ENCODE measurements around the gene CFAP57. TPM values are rescaled to one million over a fixed set of nuclear protein-coding genes. Genes with fewer than 3 reads are reported as not detected.

CFAP57 gene
- total RNA-seq, 1 donor: 0.45 TPM

- no peak for DNase-seq (ENCODE audit: low read depth)
- TF ChIP-seq CTCF (IDR thresholded peaks at IDR 0.05; ENCODE audit: insufficient read depth, low read length): no peak
- H3K4me3 ChIP-seq (ENCODE audit: low read depth, low read length): no peak within 1 kb of the TSS
These were observed 97.7 kb downstream of the CFAP57 start, which contains the start of gene TMEM125 for GRCh38 chr1:43269627-43270375. TMEM125 (plus strand) TSS chr1:43269983; CDS start chr1:43272723, 2,740 bp downstream.

- TF ChIP-seq CTCF (IDR thresholded peaks at IDR 0.05; ENCODE audit: insufficient read depth, low read length): no peak
- no peak overlapping the region for H3K4me3 ChIP-seq (ENCODE audit: low read depth, low read length)
- DNase-seq (ENCODE audit: low read depth): no peak
These were observed 98.4 kb downstream of the CFAP57 start for GRCh38 chr1:43270421-43271095.

DNA sequence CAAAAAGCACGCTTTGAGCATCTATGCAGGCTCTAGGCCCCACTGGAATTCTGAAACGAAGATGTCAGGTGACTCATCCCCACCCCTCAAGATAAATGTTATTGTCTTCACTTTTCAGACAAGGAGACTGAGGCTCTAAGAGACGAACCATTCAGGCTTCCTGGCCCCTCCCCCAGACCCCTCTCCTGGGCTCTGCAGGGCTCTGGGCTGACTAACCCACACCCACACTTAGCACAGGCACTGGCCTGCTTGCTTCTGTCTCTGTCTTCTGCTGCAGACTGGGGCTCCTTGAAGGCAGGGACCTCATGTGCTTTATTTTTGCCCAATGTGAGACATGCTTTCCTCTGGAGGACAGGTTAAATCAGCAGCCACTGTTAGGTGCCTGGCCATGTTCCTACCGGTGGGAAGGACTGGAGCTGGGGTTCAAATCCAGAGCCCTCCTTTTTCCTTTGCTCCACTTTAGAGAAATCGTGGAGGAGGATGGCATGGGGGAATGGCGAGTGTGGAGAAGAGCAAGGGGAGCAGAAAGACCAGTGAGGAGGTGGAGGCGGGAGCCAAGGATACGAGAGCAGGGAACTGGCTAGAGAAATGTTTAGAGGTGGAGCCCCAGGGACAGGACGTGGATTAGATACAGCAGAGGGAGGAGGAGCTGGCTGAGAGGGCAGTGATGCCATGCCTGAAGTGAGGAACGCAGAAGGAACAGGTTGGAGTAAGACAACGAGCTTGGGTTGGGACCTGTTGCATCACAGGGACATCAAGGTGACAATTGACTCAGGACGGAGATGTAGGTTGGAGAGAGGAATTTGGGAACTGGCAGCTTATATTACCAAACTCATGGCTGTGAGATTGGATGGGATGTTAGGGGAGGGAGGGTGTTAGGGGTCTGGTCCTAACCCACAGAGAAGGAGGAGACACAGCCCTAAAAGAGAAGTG is 99.3 kb downstream of the CFAP57 start:
- no peak overlapping the region for H3K4me3 ChIP-seq (ENCODE audit: low read depth, low read length)
- TF ChIP-seq CTCF (IDR thresholded peaks at IDR 0.05; ENCODE audit: insufficient read depth, low read length): no peak
- DNase-seq (ENCODE audit: low read depth): no peak

- no peak overlapping the region for H3K4me3 ChIP-seq (ENCODE audit: low read depth, low read length)
- no peak for TF ChIP-seq CTCF (IDR thresholded peaks at IDR 0.05; ENCODE audit: insufficient read depth, low read length)
- no peak for DNase-seq (ENCODE audit: low read depth)
These were observed 100.0 kb downstream of the CFAP57 start for GRCh38 chr1:43272161-43272560.

GRCh38 chr1:43272576-43273571 is 100.7 kb downstream of the CFAP57 start:
- DNase-seq (ENCODE audit: low read depth): no peak
- TF ChIP-seq CTCF (IDR thresholded peaks at IDR 0.05; ENCODE audit: insufficient read depth, low read length): no peak

More at GRCh38 chr1:43272576-43273571, 100.7 kb downstream of the CFAP57 start:
- H3K4me3 ChIP-seq (ENCODE audit: low read depth, low read length): no peak overlapping the region

Measured in fibroblast of the aortic adventitia (primary cell).